CD4-positive, alpha-beta T cell treated with Interleukin-1 beta for 1 hour (primary cell): ENCODE data around the gene UBAC2.

Source experiments
- DNase-seq, 2 donors: peaks; one replicate each; pipeline ENCODE4 v3.0.0-alpha.2; 2020 to 2022

UBAC2 gene

GRCh38 chr13:99421271-99421670 lies 220.6 kb downstream of the UBAC2 start:
- DNase-seq = no peak

GRCh38 chr13:99421758-99422585 lies 221.3 kb downstream of the UBAC2 start:
- DNase-seq = peak in 1 of 2 donors; percentile 48

GRCh38 chr13:99422586-99423220 lies 222.0 kb downstream of the UBAC2 start:
- no peak for DNase-seq

- DNase-seq = peak; percentile 56 to 61
Measured at GRCh38 chr13:99425485-99426341, 225.1 kb downstream of the UBAC2 start.

GRCh38 chr13:99426426-99426825 lies 225.8 kb downstream of the UBAC2 start:
- DNase-seq = no peak

- DNase-seq = no peak
Measured at GRCh38 chr13:99429670-99430069, 229.0 kb downstream of the UBAC2 start.

- DNase-seq = peak; percentile 13 to 28
Measured at GRCh38 chr13:99431927-99432608, 231.4 kb downstream of the UBAC2 start.

GRCh38 chr13:99432609-99433542 lies 232.2 kb downstream of the UBAC2 start:
- DNase-seq = peak; percentile 89 to 90

GRCh38 chr13:99433543-99434075 lies 233.0 kb downstream of the UBAC2 start:
- DNase-seq = no peak

- peak; percentile 83 to 86 for DNase-seq
Measured at GRCh38 chr13:99434258-99434788, 233.7 kb downstream of the UBAC2 start.

GRCh38 chr13:99435116-99435515 lies 234.5 kb downstream of the UBAC2 start:
- DNase-seq = no peak

- no peak for DNase-seq
Measured at GRCh38 chr13:99435998-99436397, 235.3 kb downstream of the UBAC2 start.
